Nephron (organoid): ENCODE measurements around the gene NCCRP1.
A peak's percentile ranks its signal among the peaks of the same experiment; 100 is the strongest.

Source experiments
- H3K27ac Mint-ChIP-seq, 3 experiments: 2 replicates each; pipeline ENCODE4 v1.8.0; 2020; ENCODE audit warnings: mixed read lengths in 3 of 3, mild to moderate bottlenecking in 2 of 3, moderate library complexity in 1 of 3
- H3K27me3 Mint-ChIP-seq: 2 replicates; pipeline ENCODE4 v1.8.0; 2021; ENCODE audit warnings: low read depth, mild to moderate bottlenecking, moderate library complexity, mixed read lengths
- H3K36me3 Mint-ChIP-seq: 2 replicates; pipeline ENCODE4 v1.8.0; 2020; ENCODE audit warnings: low read depth, mixed read lengths
- H3K4me1 Mint-ChIP-seq: 2 replicates; pipeline ENCODE4 v1.8.0; 2020; ENCODE audit warnings: mixed read lengths
- H3K4me3 Mint-ChIP-seq, 3 experiments: 2 replicates each; pipeline ENCODE4 v1.8.0; 2020; ENCODE audit warnings: mild to moderate bottlenecking in 3 of 3, mixed read lengths in 3 of 3, moderate library complexity in 2 of 3
- H3K9me3 Mint-ChIP-seq: 2 replicates; pipeline ENCODE4 v1.8.0; 2020; ENCODE audit warnings: mixed read lengths
- CTCF ChIP-seq, 3 experiments: fragments of 200-600 bp; sonication (generic); IDR thresholded peaks; one replicate each; pipeline ENCODE4 v1.5.0; 2021; ENCODE audit warnings: antibody characterized with exemption in 3 of 3; ENCODE audit not compliant: unreplicated experiment in 3 of 3

Gene NCCRP1

GRCh38 chr19:39166571-39167391 is 30.0 kb upstream of the NCCRP1 start:
- no peak overlapping the region for H3K4me3 Mint-ChIP-seq

GRCh38 chr19:39167461-39168257 is 29.1 kb upstream of the NCCRP1 start:
- Mint-ChIP-seq H3K4me3 (no peak overlapping the region), H3K27ac (peak overlapping the region in 1 of 3 experiments; percentile 93), H3K27me3 (no peaks in the 10 kb centered on the region), H3K4me1 (peaks cover 2% of the 10 kb centered on the region), H3K36me3 (peaks cover 6% of the 10 kb centered on the region), H3K9me3 (no peaks in the 10 kb centered on the region)
- TF ChIP-seq CTCF (IDR thresholded peaks at IDR 0.05; ENCODE audit: unreplicated experiment in 3 of 3) = no peak

More at GRCh38 chr19:39166571-39167391, 30.0 kb upstream of the NCCRP1 start:
- Mint-ChIP-seq H3K36me3 (peaks cover 6% of the 10 kb centered on the region), H3K9me3 (no peaks in the 10 kb centered on the region), H3K4me1 (peaks cover 6% of the 10 kb centered on the region), H3K27me3 (no peaks in the 10 kb centered on the region), H3K27ac (peak overlapping the region in 1 of 3 experiments; percentile 93)
- TF ChIP-seq CTCF (IDR thresholded peaks at IDR 0.05; ENCODE audit: unreplicated experiment in 3 of 3) = no peak

GRCh38 chr19:39168258-39169142 is 28.3 kb upstream of the NCCRP1 start:
- H3K27ac Mint-ChIP-seq = peak overlapping the region in 2 of 3 experiments; percentile 22 to 74
- H3K27me3 Mint-ChIP-seq = no peaks in the 10 kb centered on the region
- H3K9me3 Mint-ChIP-seq = no peaks in the 10 kb centered on the region
- H3K4me3 Mint-ChIP-seq = no peak overlapping the region
- peaks cover 6% of the 10 kb centered on the region for H3K36me3 Mint-ChIP-seq
- no peaks in the 10 kb centered on the region for H3K4me1 Mint-ChIP-seq
- TF ChIP-seq CTCF (IDR thresholded peaks at IDR 0.05; ENCODE audit: unreplicated experiment in 3 of 3) = no peak

- TF ChIP-seq CTCF (IDR thresholded peaks at IDR 0.05; ENCODE audit: unreplicated experiment in 3 of 3) = no peak
- Mint-ChIP-seq H3K27ac (peak overlapping the region in 2 of 3 experiments; percentile 22 to 74), H3K4me1 (no peaks in the 10 kb centered on the region), H3K4me3 (no peak overlapping the region), H3K9me3 (no peaks in the 10 kb centered on the region), H3K27me3 (no peaks in the 10 kb centered on the region), H3K36me3 (peaks cover 6% of the 10 kb centered on the region)
These were observed 27.5 kb upstream of the NCCRP1 start for GRCh38 chr19:39169143-39169810.
